ENCODE measurements around the gene SEPHS1.
"Not testable (repeated sequence)": the region's sequence is repeated elsewhere in the genome, so short reads cannot be mapped to it uniquely, and the experiment has no call there.

SEPHS1 gene

DNA sequence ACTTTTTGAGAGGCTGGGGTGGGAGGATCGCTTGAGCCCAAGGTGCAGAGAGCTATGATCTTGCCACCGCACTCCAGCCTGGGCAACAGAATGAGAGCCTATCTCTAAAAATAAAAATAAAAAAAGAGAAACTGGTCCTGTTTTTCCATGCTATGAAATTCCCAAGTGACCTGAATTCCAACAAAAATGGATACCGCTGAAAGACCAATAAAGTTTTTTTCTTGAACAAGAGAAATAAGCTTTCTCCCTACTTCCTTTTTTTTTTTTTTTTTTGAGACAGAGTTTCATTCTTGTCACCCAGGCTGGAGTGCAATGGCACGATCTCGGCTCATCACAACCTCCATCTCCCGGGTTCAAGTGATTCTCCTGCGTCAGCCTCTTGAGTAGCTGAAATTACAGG, 12.5 kb upstream of the SEPHS1 start:
- no peak for DNase-seq

- DNase-seq, result no peak
These were observed 8.3 kb upstream of the SEPHS1 start for GRCh38 chr10:13356392-13356791.

- no peak for DNase-seq
These were observed 6.7 kb upstream of the SEPHS1 start for GRCh38 chr10:13354783-13355182.

DNA sequence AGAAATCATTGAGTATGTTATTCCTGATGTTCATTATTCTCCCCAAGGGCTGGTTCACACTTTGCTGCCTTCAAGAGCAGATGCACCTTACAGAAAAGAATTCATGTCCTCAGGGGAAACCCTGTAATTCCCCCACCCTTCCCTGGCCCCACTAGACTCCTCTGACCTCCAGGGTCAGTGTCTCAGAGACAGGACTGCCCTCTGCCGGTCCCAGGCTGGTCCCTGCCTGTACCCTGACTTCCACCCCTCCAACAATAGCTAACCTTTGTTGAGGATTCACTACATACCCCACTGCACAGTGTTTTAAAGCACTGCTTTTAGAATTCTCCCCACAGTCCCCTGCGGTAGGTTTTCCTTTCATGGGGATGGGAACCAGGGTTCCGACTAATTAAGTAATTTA, 4.4 kb upstream of the SEPHS1 start:
- DNase-seq, result no peak

DNA sequence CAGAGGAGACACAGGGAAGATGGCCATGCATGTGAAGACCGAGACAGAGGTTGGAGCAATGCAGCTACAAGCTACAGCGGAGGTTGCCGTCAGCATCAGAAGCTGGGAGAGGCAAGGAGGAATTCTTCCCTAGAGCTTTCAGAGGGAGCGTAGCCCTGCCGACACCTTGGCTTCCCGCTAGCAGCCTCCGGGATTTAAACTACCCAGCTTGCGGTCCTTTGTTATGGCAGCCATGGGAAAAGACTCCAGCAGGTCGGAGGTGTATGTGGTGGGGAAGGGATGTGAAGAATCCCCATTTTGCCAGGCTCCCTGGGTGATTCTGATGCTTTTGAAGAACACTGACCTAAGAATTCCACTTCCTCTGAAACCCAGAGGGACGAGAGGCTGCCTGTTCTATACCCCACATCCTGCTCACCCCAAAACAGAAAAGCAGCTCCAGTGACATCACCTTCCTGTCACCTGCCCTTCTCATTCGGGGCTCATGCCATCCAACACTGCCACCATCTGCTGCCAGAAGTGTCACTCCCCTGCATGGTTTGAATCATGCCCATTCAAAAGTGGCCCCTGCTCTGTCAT, 3.3 kb upstream of the SEPHS1 start:
- DNase-seq, result no peak

DNA sequence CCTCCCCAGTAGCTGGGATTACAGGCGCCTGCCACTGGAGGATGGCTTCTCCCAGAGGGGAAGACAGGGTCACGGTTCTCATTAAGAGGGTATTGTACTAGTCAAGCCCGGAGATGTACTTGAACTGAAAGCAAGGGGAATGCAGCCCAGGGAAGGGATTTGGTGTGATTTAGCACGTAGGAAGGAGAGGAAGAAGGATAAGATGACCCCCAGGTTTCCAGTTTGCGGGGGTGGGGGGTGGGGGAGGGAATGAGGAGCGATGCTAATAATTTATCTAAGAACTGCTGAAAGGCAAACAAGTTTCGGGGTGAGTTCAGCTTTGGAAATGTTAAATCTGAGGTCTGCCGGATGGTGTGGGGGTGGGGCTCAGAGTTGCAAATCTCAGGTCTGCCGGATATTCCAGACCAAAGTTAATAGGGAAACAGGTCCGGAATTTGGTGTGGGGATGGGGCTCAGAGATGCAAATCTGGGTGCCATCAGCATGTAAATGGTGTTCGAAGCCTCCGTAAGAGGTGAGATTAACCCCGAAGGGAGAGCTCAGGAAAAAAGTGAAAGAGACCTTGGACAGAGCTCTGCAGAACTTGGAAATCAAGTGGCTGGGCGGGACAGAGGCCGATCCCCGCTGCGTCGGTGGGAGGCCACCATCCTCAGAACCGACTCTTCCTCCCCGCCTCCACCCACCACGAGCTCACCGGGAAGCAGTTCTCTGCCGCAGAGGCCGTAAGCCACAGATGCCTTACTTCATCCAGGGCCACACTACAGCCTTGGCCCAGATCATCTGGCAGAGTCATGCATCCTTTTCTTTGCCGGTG, 1.6 kb upstream of the SEPHS1 start:
- DNase-seq, result no peak

GRCh38 chr10:13347500-13348156, 465 bp downstream of the SEPHS1 start:
- peak; percentile 74 to 76 for DNase-seq

DNA sequence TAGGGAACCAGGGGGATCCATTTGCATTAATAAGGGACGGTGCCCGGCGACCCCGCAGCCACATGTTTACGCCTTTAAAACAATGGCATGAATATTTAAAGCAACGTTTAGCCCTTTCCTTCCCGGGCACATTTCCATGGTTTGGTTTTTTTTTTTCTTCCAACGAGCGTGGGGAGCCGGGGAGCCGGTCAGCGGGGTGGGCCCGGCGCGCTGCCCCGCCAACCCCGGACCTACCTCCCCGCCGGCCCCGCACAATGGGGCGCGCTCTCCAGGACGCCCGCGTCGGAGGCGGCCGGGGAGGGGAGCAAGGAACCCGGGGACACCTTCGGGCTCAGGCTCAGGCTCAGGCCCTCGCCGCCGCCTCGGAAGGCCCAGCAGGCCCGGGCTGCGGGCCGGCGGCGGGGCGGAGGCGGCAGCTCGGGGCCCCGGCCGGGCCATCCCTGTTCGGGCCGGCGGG, 1.0 kb downstream of the SEPHS1 start:
- no peak for DNase-seq

- DNase-seq, result peak in 1 of 2 experiments; percentile 17
These were observed 1.6 kb downstream of the SEPHS1 start for GRCh38 chr10:13346283-13347042.

- DNase-seq, result no peak
These were observed 7.3 kb downstream of the SEPHS1 start for GRCh38 chr10:13340626-13341376.

DNA sequence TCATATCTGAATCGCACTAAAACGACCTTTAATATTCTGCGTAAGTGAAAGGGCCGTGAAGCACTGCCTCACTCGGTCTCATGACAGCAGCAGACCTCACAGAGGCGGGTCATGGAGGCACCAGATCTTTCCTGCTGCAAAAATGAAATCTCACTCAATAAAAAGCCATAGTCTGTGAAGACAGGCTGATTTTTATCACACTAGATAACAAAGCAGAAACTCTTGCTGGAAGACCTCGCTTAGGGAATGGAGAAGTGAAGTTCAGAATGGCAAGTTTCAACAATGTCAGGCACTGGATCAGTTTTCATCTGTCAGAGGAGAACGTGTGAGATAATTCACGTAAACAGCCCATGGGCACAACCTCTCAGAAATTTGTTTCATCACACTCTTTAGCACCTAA, 8.0 kb downstream of the SEPHS1 start:
- no peak for DNase-seq

GRCh38 chr10:13338390-13339110, 9.5 kb downstream of the SEPHS1 start:
- DNase-seq, result no peak

- DNase-seq, result no peak
These were observed 10.3 kb downstream of the SEPHS1 start for GRCh38 chr10:13337827-13338196.

DNA sequence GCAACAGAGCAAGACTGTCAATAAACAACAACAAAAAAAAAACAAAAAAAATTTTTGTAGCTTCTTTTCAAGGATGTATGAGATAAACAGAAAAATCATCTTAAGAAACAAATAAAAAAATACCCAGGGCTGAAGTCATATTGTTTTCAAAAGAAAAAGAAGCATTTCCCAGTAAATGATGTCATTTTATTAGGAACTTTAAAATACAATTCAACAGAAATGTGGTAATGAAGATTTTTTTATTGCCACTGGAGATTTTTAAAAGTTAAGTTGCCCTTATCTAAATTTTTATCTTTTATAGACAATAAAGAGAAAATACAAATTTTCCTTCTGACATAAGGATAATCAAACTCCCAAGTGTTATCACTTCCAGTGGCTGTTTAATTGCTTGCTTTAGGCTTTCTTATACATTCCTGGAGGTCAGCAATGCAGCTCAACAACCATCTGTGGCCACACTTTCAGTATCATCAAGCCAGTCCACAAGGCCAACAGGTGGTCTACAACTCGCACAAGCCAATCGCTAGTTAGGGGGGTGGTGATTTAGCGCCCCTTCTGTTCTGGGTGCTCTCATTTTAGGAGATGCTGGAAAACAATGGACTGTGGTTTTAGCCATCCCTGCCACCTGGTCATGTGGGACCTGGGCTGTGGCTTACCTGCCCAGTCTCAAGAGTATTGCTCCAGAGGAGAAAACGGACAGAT, 10.8 kb downstream of the SEPHS1 start:
- DNase-seq, result no peak

- DNase-seq, result no peak
These were observed 12.2 kb downstream of the SEPHS1 start for GRCh38 chr10:13335881-13336280.

DNA sequence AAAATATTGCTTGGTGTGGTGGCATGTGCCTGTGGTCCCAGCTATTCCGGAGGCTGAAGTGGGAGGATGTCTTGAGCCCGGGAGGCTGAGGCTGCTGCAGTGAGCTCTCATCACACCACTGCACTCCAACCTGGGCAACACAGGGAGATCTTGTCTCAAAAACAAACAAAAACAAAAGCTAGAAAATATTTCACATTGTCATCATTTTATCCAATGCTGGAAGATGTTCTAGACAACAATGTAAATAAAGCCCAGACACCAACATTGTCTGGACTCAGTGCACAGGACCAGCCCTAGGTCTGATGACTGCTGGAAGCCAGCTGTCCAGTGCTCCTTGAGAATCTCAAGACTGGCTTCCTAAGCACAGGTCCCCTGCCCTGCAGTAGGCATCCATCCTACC, 13.5 kb downstream of the SEPHS1 start:
- no peak for DNase-seq

GRCh38 chr10:13331646-13332045, 16.4 kb downstream of the SEPHS1 start:
- DNase-seq, result no peak

GRCh38 chr10:13330980-13331379, 17.1 kb downstream of the SEPHS1 start:
- DNase-seq, result not testable (repeated sequence)

- DNase-seq, result no peak
These were observed 18.5 kb downstream of the SEPHS1 start for GRCh38 chr10:13329565-13329964.

DNA sequence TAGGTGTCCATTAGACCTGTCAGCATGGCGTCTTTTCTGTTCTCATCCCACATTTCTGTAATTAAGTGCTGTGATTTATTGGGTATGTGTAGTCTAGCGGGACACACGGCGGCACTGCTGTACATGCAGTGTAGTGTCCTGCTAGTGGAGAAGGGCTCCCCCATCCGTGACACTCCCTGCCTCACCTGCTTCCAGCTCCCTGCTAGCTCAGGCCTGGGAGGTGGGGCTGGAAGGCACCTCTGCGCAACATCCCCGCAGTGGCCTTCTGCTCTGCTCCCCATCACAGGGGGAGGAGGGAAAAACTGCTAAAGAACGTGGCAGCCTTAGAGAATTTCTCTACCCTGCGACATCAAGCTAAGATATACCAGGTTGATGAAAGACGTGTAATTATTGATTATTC, 19.5 kb downstream of the SEPHS1 start:
- DNase-seq, result no peak

- no peak for DNase-seq
These were observed 20.0 kb downstream of the SEPHS1 start for GRCh38 chr10:13328126-13328525.

Measured in NCI-H2081 (cell line).